Adrenal gland (tissue), 12 donors: Measurements from ENCODE around the gene ENG. TPM values are rescaled to one million over a fixed set of nuclear protein-coding genes. Genes with fewer than 3 reads are reported as not detected.

ENCODE experiments used
- DNase-seq, 7 donors: peaks; one replicate each; pipeline ENCODE4 v3.0.0-alpha.2; 2019 to 2020
- H3K27ac ChIP-seq, 5 donors: fragments of 200-600 bp; sonication (generic) in 4 of 5; 1 replicate in 3 of 5; 2 replicates in 2 of 5; pipeline versions ENCODE4 v1.5.1 to v1.8.0; 2016 to 2020; ENCODE audit warnings: mild to moderate bottlenecking in 1 of 5
- H3K27me3 ChIP-seq: fragments of 200-600 bp; 2 replicates; pipeline ENCODE4 v1.8.0; 2021
- H3K36me3 ChIP-seq, 2 donors: fragments of 200-600 bp; replicated peaks in 1 of 2; 1 replicate in 1 of 2; 2 replicates in 1 of 2; pipeline versions ENCODE4 v1.5.1 to v1.8.0; 2018 to 2022
- H3K4me1 ChIP-seq, 2 donors: fragments of 200-600 bp; replicated peaks in 1 of 2; 1 replicate in 1 of 2; 2 replicates in 1 of 2; pipeline versions ENCODE4 v1.5.1 to v1.8.0; 2018 to 2021
- H3K4me3 ChIP-seq, 4 donors: fragments of 200-600 bp; sonication (generic) in 3 of 4; one replicate each; pipeline ENCODE4 v1.5.1; 2016 to 2018
- H3K9me3 ChIP-seq, 3 donors: fragments of 200-600 bp; sonication (generic) in 1 of 3; replicated peaks in 1 of 3; 1 replicate in 2 of 3; 2 replicates in 1 of 3; pipeline versions ENCODE4 v1.5.1 to v1.8.0; 2016 to 2021
- POLR2A ChIP-seq, 2 donors: fragments of 450-650 bp; IDR thresholded peaks; one replicate each; pipeline ENCODE4 v1.6.1; 2017; ENCODE audit warnings: antibody characterized with exemption in 2 of 2, mild to moderate bottlenecking in 2 of 2, moderate library complexity in 1 of 2
- WGBS, 4 donors: extraction: QIAGEN DNeasy Blood & Tissue Kit in 2 of 4; methylation state at CpG; one replicate each; pipeline versions ENCODE4 v1.1.5 to v1.1.7; 2013 to 2017; 5-methylcytosine and 5-hydroxymethylcytosine counted together
- intact Hi-C, 2 donors: fragments of 100-400 bp; cut with DNase I; formaldehyde crosslinking; loops; one replicate each; pipeline versions ENCODE4 v1.14.1 to v1.15.0; 2022 to 2023
- polyA plus RNA-seq, 3 donors: library from polyadenylated mRNA; stranded (reverse); fragments of 200-250 nt in 2 of 3; fragments of 350-450 nt in 1 of 3; fragmentation: Illumina TruSeq in 1 of 3; extraction: RNeasy Lipid Tissue Mini Kit (QIAGEN cat#74804) in 1 of 3; gene quantifications; one replicate each; pipeline ENCODE4 v1.2.3, GENCODE V29; 2013 to 2014
- total RNA-seq, 9 donors: library from RNA; depleted of rRNA in 4 of 9; stranded (reverse); fragments of >200 nt in 4 of 9; fragments of 120-200 nt in 1 of 9; fragmentation: NEBNext Ultra II Directional in 1 of 9; extraction: Animal tissue kit (Norgen Biotek cat#: 25700) in 1 of 9; gene quantifications; one replicate each; pipeline versions ENCODE4 v1.1.0 to v1.2.4, GENCODE V29; 2013 to 2023
- TF ChIP-seq, protein P1 (sequence below), 6 experiments: fragments of 450-650 bp in 4 of 6; fragments of 200-600 bp in 2 of 6; sonication (generic) in 1 of 6; IDR thresholded peaks; 1 replicate in 5 of 6; 2 replicates in 1 of 6; pipeline versions ENCODE4 v1.5.1 to v1.8.0; 2016 to 2021; ENCODE audit warnings: antibody characterized with exemption in 6 of 6, mild to moderate bottlenecking in 2 of 6, moderate library complexity in 1 of 6
- donor health status: healthy with polysubstance abuse.
- donor health status: Bipolar disorder and iron deficiency.
- donor health status: DM: yes; HTN: yes; CAD: no.
- donor health status: DM: no; HTN: no; CAD: no.
- donor health status: DM: no; HTN: no; CAD: no.
- donor health status: DM: yes; HTN: yes; CAD: no.

The ENG gene
- total and polyA plus RNA-seq, 12 donors, result 4.3 to 214 (median 106) TPM

DNA sequence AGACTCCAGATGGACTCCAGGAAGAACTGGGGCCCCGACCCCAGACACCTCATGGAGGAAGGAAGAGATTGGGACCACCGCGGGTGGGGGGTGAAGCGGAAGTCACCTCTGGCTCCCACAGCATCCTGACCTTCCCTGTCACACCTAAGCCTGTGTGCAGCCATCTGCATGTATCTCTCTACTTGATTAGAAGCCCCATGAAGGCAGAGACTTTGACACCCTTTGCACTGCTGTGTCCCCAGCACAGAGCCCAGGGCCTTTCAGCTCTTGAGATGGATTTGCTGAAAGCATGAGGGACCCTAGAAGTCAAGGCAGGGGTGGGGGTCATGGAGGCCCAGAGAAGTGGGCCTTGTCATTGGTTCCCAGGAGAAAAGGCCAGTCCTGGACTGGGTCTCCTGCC is 2.8 kb upstream of the ENG start:
- Histone ChIP-seq H3K27me3 (no peaks in the 10 kb centered on the region), H3K36me3 (no peaks in the 10 kb centered on the region), H3K27ac (peak overlapping the region in 2 of 5 donors; percentile 53 to 84), H3K4me1 (peaks cover 0 to 38% of the 10 kb centered on the region in 2 donors), H3K4me3 (no peak overlapping the region), H3K9me3 (no peaks in the 10 kb centered on the region)
- no peak for DNase-seq
- TF ChIP-seq, protein P1, sequence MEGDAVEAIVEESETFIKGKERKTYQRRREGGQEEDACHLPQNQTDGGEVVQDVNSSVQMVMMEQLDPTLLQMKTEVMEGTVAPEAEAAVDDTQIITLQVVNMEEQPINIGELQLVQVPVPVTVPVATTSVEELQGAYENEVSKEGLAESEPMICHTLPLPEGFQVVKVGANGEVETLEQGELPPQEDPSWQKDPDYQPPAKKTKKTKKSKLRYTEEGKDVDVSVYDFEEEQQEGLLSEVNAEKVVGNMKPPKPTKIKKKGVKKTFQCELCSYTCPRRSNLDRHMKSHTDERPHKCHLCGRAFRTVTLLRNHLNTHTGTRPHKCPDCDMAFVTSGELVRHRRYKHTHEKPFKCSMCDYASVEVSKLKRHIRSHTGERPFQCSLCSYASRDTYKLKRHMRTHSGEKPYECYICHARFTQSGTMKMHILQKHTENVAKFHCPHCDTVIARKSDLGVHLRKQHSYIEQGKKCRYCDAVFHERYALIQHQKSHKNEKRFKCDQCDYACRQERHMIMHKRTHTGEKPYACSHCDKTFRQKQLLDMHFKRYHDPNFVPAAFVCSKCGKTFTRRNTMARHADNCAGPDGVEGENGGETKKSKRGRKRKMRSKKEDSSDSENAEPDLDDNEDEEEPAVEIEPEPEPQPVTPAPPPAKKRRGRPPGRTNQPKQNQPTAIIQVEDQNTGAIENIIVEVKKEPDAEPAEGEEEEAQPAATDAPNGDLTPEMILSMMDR (IDR thresholded peaks at IDR 0.05), result no peak
- intact Hi-C loops, result no loop called here
- 31 to 61% (median 56%) methylated on average over 3 to 4 of the region's 4 CpGs; no CpG with 5 or more reads in 1 of the 4 donors for WGBS, 4 donors

DNA sequence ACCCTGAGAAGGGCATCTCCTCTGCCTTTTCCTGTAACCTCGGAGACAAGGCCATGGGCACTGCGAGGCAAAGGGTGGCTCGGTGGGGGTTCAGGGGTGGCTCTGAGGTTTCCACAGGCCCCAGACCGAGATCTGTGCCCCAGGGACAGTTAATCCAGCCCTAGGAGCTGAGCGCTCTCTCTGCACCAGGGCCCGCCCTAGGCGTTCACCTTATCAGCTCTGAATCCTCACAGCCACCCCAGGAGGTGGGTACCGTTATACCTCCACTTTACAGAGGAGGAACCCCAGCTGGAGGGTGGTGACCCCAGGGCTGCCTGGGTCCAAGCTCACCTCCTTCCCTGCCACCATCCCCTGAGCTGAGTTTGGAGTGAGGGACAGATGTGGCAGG is 2.3 kb upstream of the ENG start:
- Histone ChIP-seq H3K9me3 (no peaks in the 10 kb centered on the region), H3K4me3 (no peak overlapping the region), H3K4me1 (peaks cover 0 to 32% of the 10 kb centered on the region in 2 donors), H3K27me3 (no peaks in the 10 kb centered on the region), H3K36me3 (no peaks in the 10 kb centered on the region), H3K27ac (peak overlapping the region in 2 of 5 donors; percentile 26 to 84)
- intact Hi-C loops, result no loop called here
- TF ChIP-seq, protein P1 (IDR thresholded peaks at IDR 0.05), result no peak
- no peak for DNase-seq
- 80 to 90% (median 86%) methylated on average over 5 to 8 of the region's 8 CpGs for WGBS, 4 donors

DNA sequence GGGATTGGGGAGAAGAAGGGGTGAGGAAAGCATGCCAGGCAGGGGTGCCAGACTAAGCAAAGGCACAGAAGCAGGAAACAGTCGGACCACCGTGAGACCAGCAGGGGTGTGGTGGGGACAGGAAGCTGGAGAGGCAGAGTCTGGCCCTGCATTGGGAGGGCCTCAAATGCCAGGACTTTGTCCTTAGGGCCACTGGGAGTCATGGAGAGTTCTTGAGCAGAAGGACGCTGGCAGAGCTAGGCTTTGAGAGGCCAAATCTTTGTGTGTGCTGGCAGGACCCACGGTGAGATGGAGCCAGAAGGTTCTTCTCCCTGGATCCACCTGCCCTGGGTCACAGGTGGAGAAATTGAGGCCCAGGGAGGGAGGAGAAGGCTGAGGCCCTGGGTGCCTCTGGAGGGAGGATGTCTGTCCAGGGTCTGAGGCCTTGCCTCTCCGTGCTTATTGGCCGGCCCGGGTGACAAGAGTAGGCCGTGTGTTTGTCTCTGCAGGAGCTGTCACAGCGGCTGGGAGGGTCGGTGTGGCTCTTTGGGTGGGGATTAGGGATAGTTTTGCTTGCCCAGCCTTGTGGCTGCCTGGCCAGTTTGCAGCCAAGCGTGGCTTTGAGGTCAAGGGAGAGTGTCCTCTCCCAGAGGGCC is 1.8 kb upstream of the ENG start:
- Histone ChIP-seq H3K36me3 (no peaks in the 10 kb centered on the region), H3K4me1 (peaks cover 0 to 27% of the 10 kb centered on the region in 2 donors), H3K27me3 (no peaks in the 10 kb centered on the region), H3K4me3 (no peak overlapping the region), H3K27ac (peak overlapping the region in 3 of 5 donors; percentile 25 to 84 (median 26)), H3K9me3 (no peaks in the 10 kb centered on the region)
- intact Hi-C loops, result no loop called here
- no peak for DNase-seq
- 66 to 74% (median 68%) methylated on average over 10 to 11 of the region's 11 CpGs for WGBS, 4 donors
- TF ChIP-seq, protein P1 (IDR thresholded peaks at IDR 0.05), result no peak
- no peak for TF ChIP-seq POLR2A (IDR thresholded peaks at IDR 0.05)

DNA sequence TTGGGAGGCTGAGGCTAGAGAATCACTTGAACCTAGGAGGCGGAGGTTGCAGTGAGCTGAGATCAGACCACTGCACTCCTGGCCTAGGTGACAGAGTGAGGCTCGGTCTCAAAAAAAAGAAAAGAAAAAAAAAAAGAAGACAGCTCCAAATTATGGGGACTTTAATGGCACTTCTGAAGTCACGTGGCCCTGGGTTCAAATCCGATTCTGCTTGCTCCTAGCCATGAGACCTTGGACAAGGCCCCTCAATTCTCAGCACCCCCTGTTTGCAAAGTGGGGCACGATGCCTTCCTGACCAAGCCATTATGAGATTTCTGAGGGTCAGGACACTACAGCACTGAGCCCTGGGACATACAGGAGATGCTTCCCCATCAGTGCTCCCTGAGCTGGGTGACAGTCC is 1.1 kb upstream of the ENG start:
- no peak overlapping the region for H3K4me3 ChIP-seq
- no peaks in the 10 kb centered on the region for H3K9me3 ChIP-seq

More for the DNA sequence above, 1.1 kb upstream of the ENG start:
- peak overlapping the region in 4 of 5 donors; percentile 72 to 96 (median 80) for H3K27ac ChIP-seq
- no peaks in the 10 kb centered on the region for H3K27me3 ChIP-seq
- H3K4me1 ChIP-seq, result peaks cover 0 to 26% of the 10 kb centered on the region in 2 donors
- WGBS, 4 donors, result 87 to 89% (median 89%) methylated on average over 5 of the region's 5 CpGs
- no peak for DNase-seq
- TF ChIP-seq POLR2A (IDR thresholded peaks at IDR 0.05), result no peak
- TF ChIP-seq, protein P1 (IDR thresholded peaks at IDR 0.05), result no peak
- H3K36me3 ChIP-seq, result no peaks in the 10 kb centered on the region
- intact Hi-C loops, result no loop called here
